Measurements from ENCODE around the gene FBXO8. TPM values are rescaled to one million over a fixed set of nuclear protein-coding genes. Genes with fewer than 3 reads are reported as not detected.

Gene FBXO8
- total RNA-seq, 1 donor from 2014 or later, result 32.1 TPM

DNA sequence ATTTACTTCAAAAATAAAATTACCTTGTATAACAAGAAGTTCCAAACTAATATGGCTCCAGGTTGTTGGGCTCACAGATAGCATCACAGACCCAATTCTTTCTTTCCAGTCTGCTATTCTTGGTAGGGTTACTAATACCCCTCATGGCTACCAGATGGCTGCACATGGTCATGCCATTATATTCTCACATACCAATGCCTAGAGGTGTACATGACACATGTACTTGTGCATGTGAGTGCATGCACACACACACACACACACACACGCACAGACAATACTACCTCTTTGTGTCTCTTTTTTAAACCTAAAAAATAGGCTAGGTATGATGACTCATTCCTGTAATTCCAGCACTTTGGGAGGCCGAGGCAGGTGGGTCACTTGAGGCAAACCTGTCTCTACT is 31.1 kb downstream of the FBXO8 start:
- H3K36me3 ChIP-seq (ENCODE audit: control insufficient read depth, insufficient read depth, low read length), result no peaks in the 10 kb centered on the region
- DNase-seq (ENCODE audit: low read depth) (peak; percentile 10), FAIRE-seq (peak; percentile 36)
- H3K27me3 ChIP-seq (ENCODE audit: control insufficient read depth, insufficient read depth, low read length), result no peaks in the 10 kb centered on the region
- no peak for TF ChIP-seq CTCF (IDR thresholded peaks at IDR 0.05; ENCODE audit: insufficient read depth, low read length, severe bottlenecking)
- no peak overlapping the region for H3K4me3 ChIP-seq (ENCODE audit: low read depth, low read length)

GRCh38 chr4:174248407-174248806 is 35.1 kb downstream of the FBXO8 start:
- Histone ChIP-seq H3K36me3 (ENCODE audit: control insufficient read depth, insufficient read depth, low read length) (no peaks in the 10 kb centered on the region), H3K4me3 (ENCODE audit: low read depth, low read length) (no peak overlapping the region), H3K27me3 (ENCODE audit: control insufficient read depth, insufficient read depth, low read length) (no peaks in the 10 kb centered on the region)
- no peak for TF ChIP-seq CTCF (IDR thresholded peaks at IDR 0.05; ENCODE audit: insufficient read depth, low read length, severe bottlenecking)
- FAIRE-seq, result no peak
- DNase-seq (ENCODE audit: low read depth), result no peak

DNA sequence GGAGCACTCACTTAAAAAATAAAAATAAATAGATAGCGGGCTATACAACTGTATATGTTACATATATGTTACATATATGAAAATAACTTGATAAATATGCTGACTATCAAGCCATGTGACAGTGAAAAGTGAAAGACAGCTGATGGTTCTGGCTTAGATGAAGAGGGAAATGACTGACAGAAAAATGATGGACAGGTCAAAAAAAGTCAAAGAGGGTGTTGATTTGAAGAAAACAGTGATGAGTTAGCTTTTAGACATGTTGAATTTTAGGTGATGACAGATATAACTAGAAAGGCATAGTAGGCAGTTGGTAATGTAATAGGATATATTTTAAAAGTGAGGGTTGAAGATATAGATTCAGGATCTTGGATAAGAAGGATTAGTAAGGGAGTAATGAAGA is 37.8 kb downstream of the FBXO8 start:
- Histone ChIP-seq H3K27me3 (ENCODE audit: control insufficient read depth, insufficient read depth, low read length) (no peaks in the 10 kb centered on the region), H3K36me3 (ENCODE audit: control insufficient read depth, insufficient read depth, low read length) (no peaks in the 10 kb centered on the region), H3K4me3 (ENCODE audit: low read depth, low read length) (no peak overlapping the region)
- TF ChIP-seq CTCF (IDR thresholded peaks at IDR 0.05; ENCODE audit: insufficient read depth, low read length, severe bottlenecking), result no peak
- FAIRE-seq (no peak), DNase-seq (ENCODE audit: low read depth) (no peak)

GRCh38 chr4:174244441-174244840 is 39.0 kb downstream of the FBXO8 start:
- Histone ChIP-seq H3K36me3 (ENCODE audit: control insufficient read depth, insufficient read depth, low read length) (no peaks in the 10 kb centered on the region), H3K4me3 (ENCODE audit: low read depth, low read length) (no peak overlapping the region), H3K27me3 (ENCODE audit: control insufficient read depth, insufficient read depth, low read length) (no peaks in the 10 kb centered on the region)
- FAIRE-seq (no peak), DNase-seq (ENCODE audit: low read depth) (peak; percentile 66)
- no peak for TF ChIP-seq CTCF (IDR thresholded peaks at IDR 0.05; ENCODE audit: insufficient read depth, low read length, severe bottlenecking)

GRCh38 chr4:174241162-174241561 is 42.3 kb downstream of the FBXO8 start:
- H3K27me3 ChIP-seq (ENCODE audit: control insufficient read depth, insufficient read depth, low read length), result no peaks in the 10 kb centered on the region
- no peak for TF ChIP-seq CTCF (IDR thresholded peaks at IDR 0.05; ENCODE audit: insufficient read depth, low read length, severe bottlenecking)
- no peak for FAIRE-seq
- DNase-seq (ENCODE audit: low read depth), result peak; percentile 38
- no peak overlapping the region for H3K4me3 ChIP-seq (ENCODE audit: low read depth, low read length)
- H3K36me3 ChIP-seq (ENCODE audit: control insufficient read depth, insufficient read depth, low read length), result peaks cover 1% of the 10 kb centered on the region

GRCh38 chr4:174236359-174236758 is 47.1 kb downstream of the FBXO8 start:
- no peak for DNase-seq (ENCODE audit: low read depth)
- Histone ChIP-seq H3K27me3 (ENCODE audit: control insufficient read depth, insufficient read depth, low read length) (no peaks in the 10 kb centered on the region), H3K36me3 (ENCODE audit: control insufficient read depth, insufficient read depth, low read length) (peaks cover 1% of the 10 kb centered on the region), H3K4me3 (ENCODE audit: low read depth, low read length) (no peak overlapping the region)
- no peak for TF ChIP-seq CTCF (IDR thresholded peaks at IDR 0.05; ENCODE audit: insufficient read depth, low read length, severe bottlenecking)
- no peak for FAIRE-seq

All from bronchial epithelial cell (primary cell).